AG10803 (cell line): ENCODE measurements around the gene TENM3.

Experiments used
- DNase-seq: peaks from one replicate; pipeline ENCODE4 v3.0.0; 2010; ENCODE audit warnings: low read depth
- H3K4me3 ChIP-seq: 2 replicates; pipeline ENCODE4 v1.5.1; 2011; ENCODE audit warnings: mild to moderate bottlenecking, low read length, control low read depth
- TF ChIP-seq, protein P1 (sequence below): conservative IDR thresholded peaks from 2 replicates; pipeline ENCODE4 v1.5.1; 2011; ENCODE audit warnings: mild to moderate bottlenecking, low read length, control low read depth, inconsistent platforms

TENM3 gene

DNA sequence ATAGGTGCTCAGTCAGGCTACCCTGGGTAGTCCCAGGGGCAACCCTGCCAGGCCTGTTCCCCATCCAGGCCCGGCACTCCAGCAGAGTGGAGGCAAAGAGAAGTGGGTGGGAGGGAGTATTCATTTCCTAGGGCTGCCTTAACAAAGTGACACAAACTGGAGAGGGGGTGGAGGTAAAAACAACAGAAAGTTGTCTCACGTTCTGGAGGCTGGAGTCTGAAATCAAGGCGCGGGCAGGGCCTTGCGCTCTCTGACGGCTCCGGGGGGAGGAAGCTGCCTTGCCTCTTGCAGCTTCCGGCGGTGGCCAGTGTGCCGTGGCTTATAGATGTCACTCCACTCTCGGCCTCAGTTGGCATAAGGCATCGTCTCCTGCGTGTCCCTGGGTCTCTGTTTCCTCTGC lies 583.2 kb downstream of the TENM3 start:
- H3K4me3 ChIP-seq = no peak overlapping the region
- no peak for DNase-seq
- TF ChIP-seq, protein P1, sequence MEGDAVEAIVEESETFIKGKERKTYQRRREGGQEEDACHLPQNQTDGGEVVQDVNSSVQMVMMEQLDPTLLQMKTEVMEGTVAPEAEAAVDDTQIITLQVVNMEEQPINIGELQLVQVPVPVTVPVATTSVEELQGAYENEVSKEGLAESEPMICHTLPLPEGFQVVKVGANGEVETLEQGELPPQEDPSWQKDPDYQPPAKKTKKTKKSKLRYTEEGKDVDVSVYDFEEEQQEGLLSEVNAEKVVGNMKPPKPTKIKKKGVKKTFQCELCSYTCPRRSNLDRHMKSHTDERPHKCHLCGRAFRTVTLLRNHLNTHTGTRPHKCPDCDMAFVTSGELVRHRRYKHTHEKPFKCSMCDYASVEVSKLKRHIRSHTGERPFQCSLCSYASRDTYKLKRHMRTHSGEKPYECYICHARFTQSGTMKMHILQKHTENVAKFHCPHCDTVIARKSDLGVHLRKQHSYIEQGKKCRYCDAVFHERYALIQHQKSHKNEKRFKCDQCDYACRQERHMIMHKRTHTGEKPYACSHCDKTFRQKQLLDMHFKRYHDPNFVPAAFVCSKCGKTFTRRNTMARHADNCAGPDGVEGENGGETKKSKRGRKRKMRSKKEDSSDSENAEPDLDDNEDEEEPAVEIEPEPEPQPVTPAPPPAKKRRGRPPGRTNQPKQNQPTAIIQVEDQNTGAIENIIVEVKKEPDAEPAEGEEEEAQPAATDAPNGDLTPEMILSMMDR = no peak

- TF ChIP-seq, protein P1 = no peak
- H3K4me3 ChIP-seq = no peak overlapping the region
- no peak for DNase-seq
Measured at GRCh38 chr4:182827166-182827565, 584.0 kb downstream of the TENM3 start.

GRCh38 chr4:182827954-182828353 lies 584.8 kb downstream of the TENM3 start:
- H3K4me3 ChIP-seq = no peak overlapping the region
- no peak for DNase-seq
- TF ChIP-seq, protein P1 = no peak

- no peak overlapping the region for H3K4me3 ChIP-seq
- no peak for DNase-seq
- TF ChIP-seq, protein P1 = no peak
Measured at GRCh38 chr4:182828360-182829025, 585.3 kb downstream of the TENM3 start.

DNA sequence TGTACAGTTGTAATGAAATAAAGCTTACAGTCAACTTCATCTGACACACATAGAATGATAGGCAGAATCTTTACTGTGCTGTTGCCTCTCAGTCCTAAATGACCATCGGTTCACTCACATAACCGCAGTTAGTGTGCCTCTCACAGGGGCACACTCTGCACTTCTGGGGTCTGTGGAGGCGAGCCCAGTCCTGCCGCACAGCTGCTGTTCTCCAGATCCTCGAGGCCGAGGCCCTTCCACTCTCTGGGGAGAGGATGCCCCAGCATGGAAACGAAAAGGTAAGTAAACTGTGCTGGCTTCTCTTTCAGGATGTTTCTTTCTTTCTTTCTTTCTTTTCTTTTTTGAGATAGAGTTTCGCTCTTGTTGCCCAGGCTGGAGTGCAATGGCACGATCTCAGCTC lies 586.0 kb downstream of the TENM3 start:
- TF ChIP-seq, protein P1 = no peak
- no peak overlapping the region for H3K4me3 ChIP-seq
- DNase-seq = no peak

DNA sequence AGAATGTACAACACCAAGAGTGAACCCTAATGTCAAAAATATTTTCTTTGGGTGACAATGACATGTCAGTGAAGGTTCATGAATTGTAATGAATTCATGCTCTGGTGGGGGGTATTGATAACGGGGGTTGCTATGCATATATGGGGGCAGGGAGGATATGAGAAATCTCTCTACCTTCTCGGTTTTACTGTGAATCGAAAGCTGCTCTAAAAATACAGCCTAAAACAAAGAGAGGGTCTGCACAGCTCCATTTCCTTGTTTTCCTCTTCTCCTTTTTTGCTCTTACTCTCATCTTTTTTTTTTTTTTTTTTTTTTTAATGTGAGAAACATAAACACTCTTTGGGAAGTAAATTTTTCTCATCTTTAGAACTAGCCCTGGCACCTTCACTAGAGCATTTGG lies 588.2 kb downstream of the TENM3 start:
- H3K4me3 ChIP-seq = no peak overlapping the region
- DNase-seq = no peak
- TF ChIP-seq, protein P1 = no peak

- DNase-seq = no peak
- no peak overlapping the region for H3K4me3 ChIP-seq
- TF ChIP-seq, protein P1 = no peak
Measured at GRCh38 chr4:182832352-182833120, 589.3 kb downstream of the TENM3 start.
